RPMI8226 (cell line): ENCODE measurements around the gene FOXF1.

ENCODE experiments used
- DNase-seq: peaks from one replicate; pipeline ENCODE4 v3.0.0-alpha.2; 2015

Gene FOXF1

DNA sequence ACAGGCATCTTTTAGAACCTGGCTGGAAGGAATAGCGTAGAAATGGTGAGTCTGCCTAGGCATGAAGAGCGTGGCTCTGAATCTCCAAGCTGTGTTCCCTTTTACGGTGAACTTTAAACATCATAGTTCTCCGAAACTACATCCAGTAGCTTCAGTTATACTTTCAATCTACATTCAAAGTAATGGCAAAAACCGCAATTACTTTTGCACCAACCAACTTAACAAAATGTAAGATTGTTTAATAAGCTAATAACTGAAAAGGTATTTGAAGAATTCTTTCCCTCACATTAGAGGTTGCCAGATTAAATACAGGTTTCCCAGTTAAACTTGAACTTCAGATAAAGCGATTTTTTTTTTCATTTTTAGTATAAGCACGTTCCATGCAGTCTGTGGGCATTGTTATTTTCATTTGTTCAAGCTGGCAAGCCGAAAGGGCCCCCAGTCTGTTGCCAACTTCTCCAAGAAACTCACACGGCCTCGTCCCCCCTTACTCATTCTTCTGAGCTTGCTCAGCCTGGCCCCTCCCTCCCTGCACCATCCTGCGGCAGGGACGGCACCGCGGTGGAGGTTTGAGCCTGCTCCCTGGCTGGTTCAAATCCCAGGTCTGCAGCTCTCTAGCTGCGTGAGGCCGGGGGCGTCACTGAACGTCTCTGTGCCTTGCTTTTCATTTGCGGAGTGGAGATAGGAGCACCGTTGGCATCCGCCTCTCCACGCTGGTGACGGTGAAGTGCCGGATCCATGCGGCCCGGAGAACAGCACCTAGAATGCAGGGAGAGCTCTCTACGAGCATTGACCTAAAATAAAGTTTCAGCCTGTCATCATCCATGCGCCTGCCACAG, 48.2 kb downstream of the FOXF1 start:
- no peak for DNase-seq

- no peak for DNase-seq
These were observed 49.5 kb downstream of the FOXF1 start for GRCh38 chr16:86559802-86560305.

- no peak for DNase-seq
These were observed 52.0 kb downstream of the FOXF1 start for GRCh38 chr16:86562356-86562755.

GRCh38 chr16:86563469-86564345, 53.4 kb downstream of the FOXF1 start:
- peak; percentile 85 for DNase-seq
